ENCODE data around the gene ASAH2.
"Not testable (repeated sequence)": the region's sequence is repeated elsewhere in the genome, so short reads cannot be mapped to it uniquely, and the experiment has no call there.

The ASAH2 gene

DNA sequence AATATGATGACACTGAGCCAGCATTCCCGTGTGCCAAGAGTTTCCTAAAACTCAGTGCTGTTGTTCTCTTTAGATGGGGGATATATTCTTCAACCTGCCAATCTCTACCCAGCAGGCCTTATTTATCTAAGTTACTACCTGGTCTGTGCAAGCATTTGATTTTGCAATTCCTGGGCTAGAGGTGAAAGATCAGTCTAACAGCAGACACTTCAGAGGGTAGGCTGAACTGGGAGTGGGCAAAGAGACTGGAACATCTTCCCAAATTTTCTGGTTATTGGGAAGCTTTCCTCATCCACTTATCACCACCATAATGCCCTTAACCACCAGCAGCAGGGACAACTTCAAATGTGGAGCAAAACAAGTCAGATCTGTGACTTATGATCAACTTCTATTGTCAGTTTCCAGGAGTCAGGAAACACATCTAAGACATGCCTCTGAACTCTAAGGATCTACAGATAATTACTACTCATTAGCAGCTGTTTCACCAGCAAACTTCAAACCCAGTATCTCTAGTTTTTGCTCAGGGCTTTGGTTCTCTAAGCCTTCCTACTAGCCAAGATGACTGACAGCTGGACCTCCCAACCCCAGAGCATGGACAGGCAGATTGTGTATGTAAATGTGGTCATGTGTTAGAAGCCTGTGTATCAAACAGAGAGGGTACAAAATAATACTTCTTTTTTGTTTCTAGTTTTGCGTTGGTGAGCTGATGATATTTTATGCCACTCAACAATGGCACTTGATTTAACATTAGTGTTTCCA, 1.0 kb downstream of the ASAH2 start:
- no peak for DNase-seq

DNA sequence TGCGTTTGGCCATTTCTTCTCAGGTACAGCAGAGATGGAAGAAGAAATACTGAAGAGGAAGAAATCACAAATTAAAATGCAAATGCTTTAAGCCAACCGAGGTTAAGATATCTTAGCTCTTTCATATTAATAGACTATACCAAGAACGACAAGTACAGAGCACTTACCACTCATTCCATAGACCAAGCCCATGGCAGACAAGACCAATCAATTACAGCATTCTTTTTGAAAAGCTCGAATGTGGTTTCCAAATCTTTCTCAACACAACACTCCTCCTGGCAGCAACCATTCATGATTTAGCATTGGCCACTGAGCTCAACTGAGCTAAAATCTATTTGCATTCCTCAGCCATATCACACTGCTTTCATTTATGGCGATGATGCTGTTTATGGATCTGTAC, 2.7 kb downstream of the ASAH2 start:
- no peak for DNase-seq

DNA sequence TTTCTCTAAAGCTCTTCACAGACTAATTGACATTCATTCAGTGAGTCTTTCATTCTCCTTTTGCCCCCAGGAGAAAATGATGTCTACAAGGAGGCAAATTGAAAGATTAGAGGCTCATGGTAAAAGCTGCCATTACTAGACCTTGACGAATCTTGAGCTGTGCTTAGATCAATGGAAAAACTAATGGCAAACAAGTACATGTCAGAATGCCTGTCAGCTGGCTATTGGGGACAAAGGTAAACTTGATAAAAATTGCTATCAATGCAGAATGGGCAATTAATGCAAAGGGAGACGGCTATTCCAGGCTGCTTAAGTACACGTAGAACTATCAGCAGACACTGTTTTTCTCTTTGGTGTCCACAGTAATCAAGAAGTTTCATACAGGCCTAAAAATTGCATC, 3.3 kb downstream of the ASAH2 start:
- no peak for DNase-seq

DNA sequence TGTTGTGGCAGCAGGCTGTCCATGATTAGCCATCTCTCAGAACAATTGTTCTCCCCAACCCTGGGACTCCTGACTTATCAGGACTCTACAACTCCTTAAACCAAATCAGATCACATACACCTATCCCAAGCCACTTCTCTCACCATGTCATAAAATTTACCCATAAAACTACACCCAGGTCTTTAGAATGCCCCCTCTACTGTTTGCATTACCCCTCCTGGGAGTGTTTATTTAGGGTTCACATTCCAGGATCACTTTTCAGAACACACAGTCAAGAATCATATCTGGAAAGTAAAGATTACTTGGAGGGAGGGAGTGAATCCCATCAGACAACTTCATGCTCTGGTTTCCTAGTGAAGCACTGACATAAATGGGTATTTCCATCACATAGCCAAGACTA, 7.1 kb downstream of the ASAH2 start:
- DNase-seq: no peak

DNA sequence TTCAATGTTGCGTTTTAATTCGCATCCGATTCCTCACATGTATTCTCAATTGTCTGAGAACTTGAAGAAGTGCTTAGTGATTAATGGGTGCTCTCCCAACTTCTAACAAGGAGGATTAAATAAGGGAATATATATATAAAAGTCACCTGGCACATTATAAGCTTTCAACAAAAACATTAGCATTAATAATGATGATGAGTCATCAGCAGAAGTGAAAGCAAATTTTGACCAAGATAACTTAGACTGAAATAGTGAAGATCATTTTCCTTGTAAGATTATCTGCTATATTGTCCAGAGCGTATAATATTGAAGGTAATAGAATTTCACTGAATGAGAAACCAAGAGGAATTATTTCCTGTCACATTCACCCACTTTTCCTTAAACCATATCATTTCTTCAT, 8.5 kb downstream of the ASAH2 start:
- no peak for DNase-seq

DNA sequence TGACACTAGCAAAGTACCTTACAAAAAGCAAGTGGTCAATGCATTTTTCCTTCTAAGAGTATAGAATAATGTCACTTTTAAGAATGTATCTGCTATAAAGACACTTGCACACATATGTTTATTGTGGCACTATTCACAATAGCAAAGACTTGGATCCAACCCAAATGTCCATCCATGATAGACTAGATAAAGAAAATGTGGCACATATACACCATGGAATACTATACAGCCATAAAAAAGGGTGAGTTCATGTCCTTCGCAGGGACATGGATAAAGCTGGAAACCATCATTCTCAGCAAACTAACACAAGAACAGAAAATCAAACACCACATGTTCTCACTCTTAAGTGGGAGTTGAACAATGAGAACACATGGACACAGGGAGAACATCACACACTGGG, 9.8 kb downstream of the ASAH2 start:
- DNase-seq: not testable (repeated sequence)

DNA sequence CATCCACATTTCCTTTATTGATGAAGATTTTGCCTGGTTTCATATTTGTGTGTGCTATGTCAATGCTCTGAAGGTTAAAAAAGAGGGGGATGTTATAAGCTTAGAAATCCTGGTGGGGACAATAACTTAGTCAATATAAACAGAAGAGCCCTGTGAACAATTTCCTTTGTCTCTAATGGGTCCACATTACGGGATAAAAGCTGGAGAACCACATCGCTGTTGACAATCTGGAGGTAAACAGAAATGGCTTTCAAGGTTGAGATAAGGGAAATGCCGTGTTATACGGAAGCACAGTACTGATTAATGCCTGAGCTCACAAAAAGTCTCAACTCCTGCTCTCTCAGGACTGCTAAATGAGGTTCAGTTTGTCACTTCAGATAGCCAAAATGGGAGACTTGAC, 16.8 kb downstream of the ASAH2 start:
- DNase-seq: no peak

DNA sequence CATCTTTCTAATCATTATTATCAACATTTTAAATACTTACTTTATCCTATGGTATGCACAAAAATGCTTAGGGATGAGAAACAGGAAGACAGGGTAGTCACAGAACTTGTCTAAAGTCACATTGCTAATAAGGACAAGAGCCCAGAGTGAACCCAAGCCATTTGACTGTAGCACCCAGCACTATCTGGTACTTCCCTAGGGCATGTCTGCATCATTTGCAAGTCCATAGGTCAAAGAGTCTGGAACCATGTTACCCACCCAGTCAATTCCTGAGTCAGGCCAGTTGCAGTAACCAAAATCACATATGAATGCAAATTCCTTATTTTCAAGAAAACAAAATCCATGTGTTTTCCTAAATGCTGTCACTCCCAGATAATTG, 19.1 kb downstream of the ASAH2 start:
- no peak for DNase-seq

DNA sequence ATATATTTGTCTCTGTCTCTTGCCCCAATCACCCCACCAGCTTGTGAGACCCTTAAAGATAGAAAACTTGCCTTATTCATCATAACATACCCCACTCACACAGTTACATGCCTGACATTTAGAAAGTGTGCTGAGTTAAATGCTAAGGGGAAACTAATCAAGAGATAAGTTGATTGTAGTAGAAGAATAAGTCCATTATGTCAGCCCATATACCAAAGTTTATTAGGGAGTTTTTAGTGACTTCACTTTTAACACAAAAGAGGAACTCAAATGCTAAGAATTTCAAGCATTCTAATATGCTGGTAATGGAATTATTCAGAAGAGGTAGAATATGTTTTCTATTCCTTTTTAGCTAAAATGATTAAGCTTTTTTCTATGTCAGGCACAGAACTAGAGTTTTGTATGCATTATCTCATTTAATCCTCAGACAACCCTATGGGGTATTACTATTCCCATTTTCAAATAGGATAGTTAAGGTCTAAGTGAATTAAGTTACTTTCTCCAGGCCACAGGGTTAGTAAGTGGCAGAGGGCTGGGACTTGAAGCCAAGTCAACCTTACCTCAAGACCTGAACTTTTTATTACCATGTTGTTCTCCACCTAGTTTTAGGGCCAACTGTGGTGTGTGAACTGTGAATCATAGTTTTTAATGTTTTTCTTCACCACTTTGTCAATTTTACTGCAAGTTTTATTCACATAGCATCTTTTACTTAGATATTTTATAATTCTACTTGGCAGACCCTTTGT, 19.6 kb downstream of the ASAH2 start:
- DNase-seq: no peak

DNA sequence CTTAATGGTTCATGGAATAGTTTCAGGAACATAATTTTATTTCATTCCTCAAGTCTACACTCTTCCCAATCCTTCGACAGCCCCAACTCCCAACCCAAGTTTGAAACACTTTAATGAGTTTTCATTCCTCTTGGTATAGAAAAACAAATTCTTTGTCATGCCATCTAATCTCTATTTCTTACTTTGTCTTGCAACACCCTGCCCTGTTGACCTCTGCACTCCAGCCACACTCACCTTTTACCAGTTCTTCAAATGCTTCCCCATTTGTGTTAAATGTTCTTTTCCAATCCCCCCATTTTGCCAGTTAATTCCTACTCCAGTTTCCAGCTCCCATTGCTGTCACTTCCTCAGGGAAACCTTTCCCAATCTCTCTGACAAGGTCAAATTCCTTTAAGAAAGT, 21.9 kb downstream of the ASAH2 start:
- DNase-seq: no peak

DNA sequence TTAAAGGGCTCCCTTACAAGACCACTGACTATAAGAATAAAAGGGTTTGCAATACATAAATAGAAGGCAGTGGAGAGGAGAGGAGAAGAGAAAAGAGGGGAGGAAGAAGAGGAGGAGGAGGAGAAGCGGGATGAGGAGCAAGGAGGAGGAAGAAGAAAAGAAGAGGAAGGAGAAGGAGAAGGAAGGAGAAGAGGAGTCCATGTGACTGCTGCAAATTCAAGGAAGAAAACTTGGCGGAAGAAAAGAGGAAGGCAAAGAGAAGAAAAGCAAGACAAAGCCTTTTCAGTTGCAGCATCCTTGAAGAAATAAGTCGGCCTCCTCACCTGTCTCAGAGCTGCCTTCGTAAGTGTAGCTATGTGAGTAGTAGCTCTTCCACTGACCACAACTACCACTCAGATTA, 22.6 kb downstream of the ASAH2 start:
- no peak for DNase-seq

DNA sequence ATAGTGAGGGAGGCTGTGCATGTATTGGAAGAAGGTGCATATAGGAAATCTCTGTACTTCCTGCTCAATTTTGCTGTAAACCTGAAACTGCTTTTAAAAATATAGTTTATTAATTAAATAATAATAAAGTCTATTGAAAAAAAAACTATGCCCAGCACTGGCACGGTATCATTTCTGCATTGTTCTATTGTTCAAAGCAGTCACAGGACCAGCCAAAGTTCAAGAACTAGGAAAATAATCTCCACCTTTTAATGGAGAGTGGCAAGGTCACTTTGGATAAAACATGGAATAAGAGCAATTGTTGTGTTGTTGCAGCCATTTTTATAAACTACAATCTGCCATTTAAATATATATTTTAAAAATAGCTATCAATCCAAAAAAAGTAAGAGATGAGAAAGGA, 24.7 kb downstream of the ASAH2 start:
- no peak for DNase-seq

DNA sequence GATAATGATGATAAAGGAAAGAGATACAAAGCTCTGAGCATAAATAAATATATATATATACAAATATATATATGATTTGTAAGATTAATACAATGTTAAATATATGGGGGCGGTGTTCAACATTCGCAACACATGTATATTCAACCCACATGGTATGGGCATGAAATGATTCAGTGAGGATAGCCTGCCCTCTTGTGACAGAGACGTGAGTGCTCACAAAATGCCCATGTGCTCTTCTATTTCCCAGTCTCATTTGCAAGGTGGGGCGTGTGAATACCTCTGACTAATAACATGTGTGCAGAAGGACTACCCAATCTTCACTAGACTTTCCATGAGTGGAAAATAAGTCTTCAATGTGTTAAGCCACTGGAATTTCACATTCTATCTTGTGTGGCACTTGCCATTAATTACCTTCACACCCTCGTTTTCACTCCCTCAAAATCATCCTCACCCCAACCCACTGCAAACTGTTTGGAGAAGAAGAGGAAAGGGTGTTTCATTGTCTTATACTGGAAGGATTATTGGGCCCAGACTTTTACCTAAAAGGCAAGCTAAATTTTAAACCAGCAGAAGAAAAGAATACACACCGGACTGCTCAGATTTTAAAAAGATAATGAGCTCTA, 26.9 kb downstream of the ASAH2 start:
- DNase-seq: no peak

DNA sequence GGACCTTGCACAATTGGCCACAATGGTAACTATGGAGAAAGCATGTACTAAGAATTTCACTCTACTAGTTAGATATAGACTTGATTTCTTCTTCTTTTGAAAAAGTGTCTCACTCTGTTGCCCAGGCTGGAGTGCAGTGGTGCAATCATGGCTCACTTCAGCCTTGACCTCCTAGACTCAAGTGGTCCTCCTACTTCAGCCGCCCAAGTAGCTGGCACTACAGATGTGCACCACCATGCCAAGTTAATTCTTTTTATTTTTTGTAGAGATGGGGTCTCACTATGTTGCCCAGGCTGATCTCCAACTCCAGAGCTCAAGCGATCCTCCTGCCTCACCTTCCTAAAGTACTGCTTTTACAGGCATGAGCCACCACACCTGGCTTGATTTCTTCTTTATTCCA, 29.1 kb downstream of the ASAH2 start:
- no peak for DNase-seq

DNA sequence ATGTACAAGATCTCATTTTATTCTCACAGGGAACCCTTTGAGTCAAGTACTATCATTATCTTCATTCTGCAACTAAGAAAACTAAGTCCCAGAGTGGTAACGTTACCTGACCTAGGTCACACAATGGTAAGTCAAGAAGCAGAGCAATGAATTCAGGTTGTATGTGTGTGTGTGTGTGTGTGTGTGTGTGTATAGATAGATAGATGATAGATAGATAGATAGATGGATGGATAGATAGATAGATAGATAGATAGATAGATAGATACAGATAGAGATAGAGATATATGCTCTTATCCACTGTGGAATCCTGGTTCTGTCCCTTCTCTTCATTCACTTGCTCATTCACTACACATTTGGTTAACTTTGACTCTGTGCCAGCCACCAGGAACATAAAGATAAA, 29.8 kb downstream of the ASAH2 start:
- DNase-seq: no peak

DNA sequence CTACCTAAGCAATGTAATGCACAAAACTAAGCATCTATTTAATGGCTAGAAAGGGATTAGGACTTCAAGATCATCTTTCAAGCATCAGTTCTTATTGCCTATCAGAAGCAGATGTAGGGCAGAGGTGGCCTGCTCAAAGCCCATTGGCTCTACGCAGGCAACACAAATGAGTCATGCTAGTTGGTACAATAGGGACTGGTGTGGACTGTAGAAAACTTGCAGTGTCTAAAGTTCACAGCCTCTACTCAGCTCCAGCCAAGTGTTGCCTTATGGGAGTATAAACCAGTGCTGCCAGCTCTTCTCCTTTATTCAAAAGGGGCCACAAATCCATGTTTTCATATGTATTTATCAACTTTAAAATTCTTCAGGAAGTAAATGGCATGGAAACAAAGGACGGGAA, 31.7 kb downstream of the ASAH2 start:
- no peak for DNase-seq

DNA sequence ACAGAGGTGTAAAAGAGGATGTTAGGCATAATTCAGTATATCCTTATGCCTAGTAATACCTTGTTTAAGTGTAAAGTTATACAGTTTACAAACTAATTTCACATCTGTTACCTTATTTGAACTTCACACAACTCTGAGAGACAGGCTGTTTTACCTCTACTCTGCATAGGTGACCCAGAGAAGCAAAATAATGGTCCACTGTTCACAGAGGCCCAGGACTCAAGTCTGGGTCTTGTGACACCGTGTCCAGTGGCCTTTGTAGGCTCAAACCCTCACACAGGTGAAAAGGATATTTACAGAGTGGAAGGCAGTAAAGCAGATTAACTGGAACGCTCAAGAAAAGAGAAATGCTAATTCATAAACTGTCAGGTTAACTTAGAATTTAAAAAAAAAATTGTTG, 32.1 kb downstream of the ASAH2 start:
- no peak for DNase-seq

DNA sequence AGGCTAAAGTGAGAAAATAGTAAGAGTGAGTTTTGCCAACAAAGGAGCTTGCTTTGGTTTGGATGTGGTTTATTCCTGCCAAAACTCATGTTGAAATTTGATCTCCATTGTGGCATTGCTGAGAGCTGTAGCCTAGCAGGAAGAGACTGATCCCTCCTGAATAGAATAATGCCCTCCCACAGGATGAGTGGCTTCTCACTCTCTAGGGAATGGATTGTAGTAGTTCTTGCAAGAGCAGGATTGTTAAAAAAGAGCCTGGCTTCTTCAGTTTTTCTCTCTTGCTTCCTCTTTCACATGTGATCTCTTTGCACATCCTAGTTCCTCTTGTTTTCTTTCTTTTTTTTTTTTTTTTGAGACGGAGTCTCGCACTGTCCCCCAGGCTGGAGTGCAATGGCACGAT, 34.4 kb downstream of the ASAH2 start:
- no peak for DNase-seq

DNA sequence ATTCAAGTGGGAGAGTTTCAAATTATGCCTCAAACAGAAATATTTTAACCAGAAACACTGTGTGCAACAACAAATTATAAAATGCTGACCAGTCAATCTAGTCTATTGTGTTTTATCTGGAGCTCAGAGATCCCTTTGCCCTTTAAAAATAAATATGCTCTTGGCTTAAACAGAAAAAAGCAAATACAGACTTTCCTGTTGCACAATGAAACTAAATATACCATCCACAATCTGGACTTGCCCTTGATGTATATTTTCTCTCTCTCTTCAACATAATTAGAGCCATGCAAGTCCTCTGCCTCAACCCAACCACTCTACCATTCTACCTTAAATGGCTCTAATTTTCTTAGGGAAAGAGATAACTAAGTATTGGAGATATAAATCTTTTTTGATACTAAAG, 34.9 kb downstream of the ASAH2 start:
- DNase-seq: no peak

DNA sequence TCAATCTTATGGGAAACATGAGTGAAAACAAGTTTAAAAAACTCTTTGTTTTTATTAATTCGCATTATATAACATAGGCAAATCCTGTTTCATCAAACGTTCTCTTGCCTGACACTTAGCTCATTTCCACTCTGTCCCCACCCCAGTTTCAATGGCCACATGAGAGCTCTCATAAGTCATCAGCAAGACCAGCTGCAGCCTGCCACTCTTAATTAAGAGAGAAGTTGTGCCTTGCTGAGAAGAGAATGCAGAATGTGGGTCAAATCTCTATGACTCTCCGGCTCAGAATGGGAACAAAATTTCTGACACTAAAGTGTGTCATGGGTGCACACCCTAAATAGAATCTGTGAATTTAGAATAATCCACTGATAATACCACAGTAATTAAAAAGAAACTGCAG, 39.6 kb downstream of the ASAH2 start:
- DNase-seq: no peak

DNA sequence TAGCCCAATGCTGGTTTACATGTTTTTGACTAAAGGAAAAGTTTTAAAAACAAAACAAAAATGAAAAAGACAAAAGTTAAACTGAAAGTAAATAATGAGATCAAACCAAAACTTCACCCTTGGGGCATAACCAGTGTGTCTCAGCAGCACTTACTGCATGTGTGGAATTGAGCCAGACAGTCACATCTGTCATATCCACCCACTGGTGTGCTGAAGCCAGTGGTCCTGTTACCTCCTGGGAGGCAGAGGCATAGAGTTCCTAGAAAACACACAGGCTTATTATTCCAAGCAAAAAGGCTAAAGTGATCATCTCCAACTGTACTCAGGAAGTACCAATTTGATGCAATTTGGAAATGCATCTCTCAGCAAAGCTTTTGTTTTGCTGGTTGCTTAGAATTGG, 40.4 kb downstream of the ASAH2 start:
- no peak for DNase-seq

All from stimulated activated naive CD4-positive, alpha-beta T cell (primary cell).